Activated CD4-positive, alpha-beta T cell treated with anti-CD3 and anti-CD28 coated beads, Interleukin-2, amount 10 ng/mL, durations not matched to agents 7 days and 5 days (primary cell): Measurements from ENCODE around the gene KHDC1L. TPM values are rescaled to one million over a fixed set of nuclear protein-coding genes. Genes with fewer than 3 reads are reported as not detected.
"Not testable (repeated sequence)": the region's sequence is repeated elsewhere in the genome, so short reads cannot be mapped to it uniquely, and the experiment has no call there.

ENCODE experiments used
- CTCF ChIA-PET: fragments of 350-600 bp; sonication (Branson Sonifier 250); formaldehyde crosslinking; loops from one replicate; lab custom pipeline; 2021; ENCODE audit warnings: antibody characterized with exemption; lab: Charles Lee
- POLR2A ChIA-PET: fragments of 350-600 bp; sonication (Branson Sonifier 250); formaldehyde crosslinking; loops from one replicate; lab custom pipeline; 2021; ENCODE audit warnings: antibody characterized with exemption; lab: Charles Lee
- DNase-seq: peaks from one replicate; pipeline ENCODE4 v3.0.0-alpha.2; 2020
- H3K27ac Mint-ChIP-seq: one replicate; pipeline ENCODE4 v1.8.0; 2021; ENCODE audit warnings: mild to moderate bottlenecking, moderate library complexity, mixed read lengths
- H3K27me3 Mint-ChIP-seq: one replicate; pipeline ENCODE4 v1.8.0; 2021; ENCODE audit warnings: mixed read lengths
- H3K36me3 Mint-ChIP-seq: one replicate; pipeline ENCODE4 v1.8.0; 2021; ENCODE audit warnings: low read depth, mixed read lengths
- H3K4me1 Mint-ChIP-seq: one replicate; pipeline ENCODE4 v1.8.0; 2021; ENCODE audit warnings: mixed read lengths
- H3K4me3 Mint-ChIP-seq: one replicate; pipeline ENCODE4 v1.8.0; 2021; ENCODE audit warnings: mild to moderate bottlenecking, moderate library complexity, mixed read lengths
- H3K9me3 Mint-ChIP-seq: one replicate; pipeline ENCODE4 v1.8.0; 2021; ENCODE audit warnings: mixed read lengths
- total RNA-seq, 2 experiments: library from RNA; stranded (reverse); gene quantifications; one replicate each; pipeline ENCODE4 v1.2.3, GENCODE V29; 2021

KHDC1L gene
- total RNA-seq, 2 experiments from 2014 or later = 0.35 TPM; not detected in 1

- Mint-ChIP-seq H3K4me3 (no peak overlapping the region), H3K4me1 (no peaks in the 10 kb centered on the region), H3K9me3 (no peaks in the 10 kb centered on the region), H3K27me3 (no peaks in the 10 kb centered on the region), H3K36me3 (no peaks in the 10 kb centered on the region), H3K27ac (no peak overlapping the region)
- POLR2A ChIA-PET = interaction anchor here (0.7 kb wide), 1 partner anchor 11 kb away, joined by 3 read pairs; no protein-coding TSS in a partner anchor
- DNase-seq = no peak
- CTCF ChIA-PET = no interaction called here
Measured at GRCh38 chr6:73200247-73200646, 25.0 kb downstream of the KHDC1L start.

DNA sequence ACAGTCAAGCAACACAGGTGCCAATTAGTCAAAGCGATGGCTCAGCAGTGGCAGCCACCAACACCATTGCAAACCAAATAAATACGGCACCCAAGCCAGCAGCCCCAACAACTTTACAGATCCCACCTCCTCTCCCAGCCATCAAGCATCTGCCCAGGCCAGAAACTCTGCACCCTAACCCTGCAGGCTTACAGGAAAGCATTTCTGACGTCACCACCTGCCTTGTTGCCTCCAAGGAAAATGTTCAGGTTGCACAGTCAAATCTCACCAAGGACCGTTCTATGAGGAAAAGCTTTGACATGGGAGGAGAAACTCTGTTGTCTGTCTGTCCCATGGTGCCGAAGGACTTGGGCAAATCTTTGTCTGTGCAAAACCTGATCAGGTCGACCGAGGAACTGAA is 30.6 kb downstream of the KHDC1L start:
- Mint-ChIP-seq H3K36me3 (no peaks in the 10 kb centered on the region), H3K27me3 (no peaks in the 10 kb centered on the region), H3K4me1 (no peaks in the 10 kb centered on the region), H3K9me3 (no peaks in the 10 kb centered on the region), H3K27ac (no peak overlapping the region), H3K4me3 (no peak overlapping the region)
- DNase-seq = no peak
- ChIA-PET CTCF (no interaction called here), POLR2A (no interaction called here)

DNA sequence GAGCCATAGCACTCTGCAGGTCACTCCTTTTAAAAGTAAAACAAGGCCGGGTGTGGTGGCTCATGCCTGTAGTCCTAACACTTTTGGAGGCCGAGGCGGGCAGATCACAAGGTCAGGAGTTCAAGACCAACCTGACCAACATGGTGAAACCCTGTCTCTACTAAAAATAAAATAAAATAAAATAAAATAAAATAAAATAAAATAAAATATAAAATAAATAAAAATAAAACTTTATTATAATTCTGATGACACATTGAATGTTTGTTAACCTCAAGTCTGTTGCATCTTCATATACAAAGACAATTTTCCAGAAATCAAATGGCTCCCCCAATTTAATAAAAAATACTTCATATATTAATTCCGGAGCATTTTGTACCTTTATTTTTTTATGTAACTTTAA is 32.0 kb downstream of the KHDC1L start:
- CTCF ChIA-PET, POLR2A ChIA-PET, H3K27ac Mint-ChIP-seq, H3K27me3 Mint-ChIP-seq, H3K4me3 Mint-ChIP-seq, DNase-seq, H3K36me3 Mint-ChIP-seq, H3K9me3 Mint-ChIP-seq, H3K4me1 Mint-ChIP-seq: not testable (repeated sequence)

DNA sequence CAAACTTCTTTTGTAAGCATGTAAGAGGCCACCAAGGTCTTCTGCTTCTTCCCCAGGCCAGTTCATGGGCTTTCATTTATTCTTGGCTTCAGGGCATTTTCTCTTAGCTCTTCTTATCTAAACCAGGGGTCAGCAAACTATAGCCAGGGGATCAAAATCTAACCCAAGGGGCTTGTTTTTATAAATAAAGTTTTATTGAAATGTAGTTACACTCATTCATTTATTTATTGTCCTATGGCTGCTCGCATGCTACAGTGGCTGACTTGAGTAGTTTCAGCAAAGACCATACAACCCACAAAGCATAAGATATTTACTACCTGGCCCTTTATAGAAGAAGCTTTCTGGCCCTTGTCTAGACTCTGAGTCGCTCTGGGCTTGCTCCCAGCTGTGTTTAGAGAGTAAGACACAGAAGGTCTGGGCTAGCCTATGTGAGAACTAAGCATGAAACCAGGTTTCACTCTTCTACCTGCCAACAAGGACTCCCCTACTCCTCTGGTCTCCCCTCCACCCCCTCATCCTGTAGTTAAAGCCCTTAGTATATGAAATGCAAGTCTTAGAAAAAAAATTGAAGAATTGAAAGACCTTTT is 43.2 kb downstream of the KHDC1L start:
- CTCF ChIA-PET = no interaction called here
- no peak overlapping the region for H3K27ac Mint-ChIP-seq
- H3K27me3 Mint-ChIP-seq = no peaks in the 10 kb centered on the region
- no peak overlapping the region for H3K4me3 Mint-ChIP-seq
- peaks cover 4% of the 10 kb centered on the region for H3K4me1 Mint-ChIP-seq
- H3K36me3 Mint-ChIP-seq = no peaks in the 10 kb centered on the region
- H3K9me3 Mint-ChIP-seq = no peaks in the 10 kb centered on the region
- DNase-seq = no peak
- POLR2A ChIA-PET = no interaction called here

DNA sequence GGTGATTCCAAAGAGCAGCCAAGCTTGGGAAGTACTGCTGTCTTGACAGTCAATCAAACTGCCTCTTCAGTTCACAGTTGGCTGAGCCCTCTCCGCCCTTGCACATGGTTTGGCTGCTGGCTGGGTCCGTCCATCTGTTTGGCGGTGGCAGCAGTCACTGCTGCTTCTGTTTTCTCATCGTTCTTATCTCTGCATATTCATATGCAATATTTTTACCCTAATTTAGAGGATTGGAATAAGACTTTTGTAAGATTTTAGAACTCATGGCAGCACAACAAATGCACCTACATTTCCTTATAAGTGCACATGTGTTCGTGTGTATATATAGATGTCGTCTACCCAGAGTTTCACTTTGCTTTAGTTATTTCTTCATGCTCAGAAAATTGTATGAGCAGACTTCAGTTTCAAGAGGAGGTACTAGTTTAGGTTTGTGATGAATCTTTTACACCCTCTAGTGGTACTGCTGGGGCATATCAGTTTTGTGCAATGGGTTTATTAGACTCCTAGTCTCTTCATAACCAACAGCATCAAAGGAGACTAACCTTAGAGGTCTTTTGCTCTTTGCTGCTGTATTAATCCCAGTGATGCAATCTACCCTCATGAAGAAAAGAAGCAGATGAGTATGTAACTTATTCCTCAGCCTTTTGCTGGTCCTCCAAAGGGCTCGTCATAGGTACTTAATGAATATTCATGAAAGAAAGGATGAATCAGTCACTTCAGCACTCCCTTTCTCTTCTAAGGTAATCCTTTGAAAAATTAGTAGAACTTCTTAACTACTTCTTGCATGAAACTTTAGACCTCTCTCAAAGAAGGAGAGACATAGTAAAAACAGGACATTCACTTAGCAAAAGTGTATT is 44.3 kb downstream of the KHDC1L start:
- peak; percentile 14 for DNase-seq
- ChIA-PET POLR2A (no interaction called here), CTCF (interaction anchor here (0.6 kb wide), 1 partner anchor 165 kb away, joined by 3 read pairs; no protein-coding TSS in a partner anchor)

DNA sequence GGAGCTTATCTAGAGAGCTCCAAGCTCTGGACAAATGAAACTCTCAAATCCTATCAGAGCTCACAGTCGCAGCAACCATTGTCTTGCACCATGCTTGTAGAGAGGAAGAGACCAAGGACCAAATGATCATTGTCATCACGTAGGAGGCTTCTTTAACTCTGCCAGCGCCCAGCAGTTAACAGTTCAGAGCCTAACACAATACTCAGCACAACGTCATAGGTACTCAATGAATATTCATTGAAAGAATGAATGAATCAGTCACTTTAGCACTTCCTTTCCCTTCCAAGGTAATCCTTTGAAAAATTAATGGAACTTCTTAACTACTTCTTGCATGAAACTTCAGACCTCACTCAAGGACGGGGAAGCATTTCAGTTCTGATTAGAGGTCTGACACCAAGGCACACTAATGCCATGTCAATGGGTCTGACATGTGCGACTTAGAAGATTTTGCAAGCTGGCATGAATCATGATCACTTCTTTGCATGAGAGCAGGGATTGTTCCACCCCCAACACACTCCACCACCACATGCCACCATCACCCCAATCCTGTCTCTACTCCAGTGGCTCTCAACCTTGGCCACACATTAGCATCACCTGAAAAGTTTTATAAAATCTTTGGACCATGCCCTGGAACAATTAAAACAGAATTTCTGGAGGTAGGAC is 45.1 kb downstream of the KHDC1L start:
- H3K36me3 Mint-ChIP-seq = no peaks in the 10 kb centered on the region
- DNase-seq = no peak
- no peak overlapping the region for H3K27ac Mint-ChIP-seq
- no peaks in the 10 kb centered on the region for H3K27me3 Mint-ChIP-seq
- POLR2A ChIA-PET = no interaction called here
- H3K4me3 Mint-ChIP-seq = no peak overlapping the region
- no peaks in the 10 kb centered on the region for H3K9me3 Mint-ChIP-seq
- CTCF ChIA-PET = interaction anchor here (0.6 kb wide), 1 partner anchor 165 kb away, joined by 3 read pairs; no protein-coding TSS in a partner anchor
- peaks cover 4% of the 10 kb centered on the region for H3K4me1 Mint-ChIP-seq

More for the DNA sequence above, 44.3 kb downstream of the KHDC1L start:
- H3K9me3 Mint-ChIP-seq = no peaks in the 10 kb centered on the region
- H3K4me1 Mint-ChIP-seq = peaks cover 4% of the 10 kb centered on the region
- no peak overlapping the region for H3K4me3 Mint-ChIP-seq
- H3K27me3 Mint-ChIP-seq = no peaks in the 10 kb centered on the region
- H3K27ac Mint-ChIP-seq = no peak overlapping the region
- H3K36me3 Mint-ChIP-seq = no peaks in the 10 kb centered on the region

- no peak overlapping the region for H3K4me3 Mint-ChIP-seq
- CTCF ChIA-PET = no interaction called here
Measured at GRCh38 chr6:73177221-73177944, 47.9 kb downstream of the KHDC1L start.

GRCh38 chr6:73176057-73176456 is 49.2 kb downstream of the KHDC1L start:
- Mint-ChIP-seq H3K9me3 (no peaks in the 10 kb centered on the region), H3K4me3 (no peak overlapping the region), H3K36me3 (no peaks in the 10 kb centered on the region), H3K27ac (no peak overlapping the region), H3K4me1 (peaks cover 4% of the 10 kb centered on the region), H3K27me3 (no peaks in the 10 kb centered on the region)
- ChIA-PET POLR2A (no interaction called here), CTCF (interaction anchor here (0.5 kb wide), 1 partner anchor 27 kb away, joined by 3 read pairs; no protein-coding TSS in a partner anchor)
- DNase-seq = no peak

More at GRCh38 chr6:73177221-73177944, 47.9 kb downstream of the KHDC1L start:
- POLR2A ChIA-PET = no interaction called here
- Mint-ChIP-seq H3K9me3 (no peaks in the 10 kb centered on the region), H3K27ac (no peak overlapping the region), H3K4me1 (peaks cover 4% of the 10 kb centered on the region), H3K27me3 (no peaks in the 10 kb centered on the region), H3K36me3 (no peaks in the 10 kb centered on the region)
- DNase-seq = no peak

- Mint-ChIP-seq H3K4me3 (no peak overlapping the region), H3K9me3 (no peaks in the 10 kb centered on the region), H3K27ac (no peak overlapping the region), H3K36me3 (no peaks in the 10 kb centered on the region), H3K27me3 (no peaks in the 10 kb centered on the region), H3K4me1 (no peaks in the 10 kb centered on the region)
- DNase-seq = no peak
- CTCF ChIA-PET = no interaction called here
- POLR2A ChIA-PET = no interaction called here
Measured at GRCh38 chr6:73174646-73175045, 50.6 kb downstream of the KHDC1L start.

Other genes with a start within 250 kb of the KHDC1L start
- 1 to 10 TPM; 5.0 to 6.1 TPM for gene KHDC1, start 37.7 kb upstream of the KHDC1L start, total RNA-seq
- gene DPPA5, start 128.8 kb upstream of the KHDC1L start, total RNA-seq = not detected
- not detected for gene KHDC3L, start 137.2 kb upstream of the KHDC1L start, total RNA-seq
- 1 to 10 TPM in 1 of 2 experiments, under 1 TPM in 1; 0.57 to 1.5 TPM for gene OOEP, start 144.4 kb upstream of the KHDC1L start, total RNA-seq
- 1 to 10 TPM; 1.7 TPM for gene DDX43, start 169.3 kb upstream of the KHDC1L start, total RNA-seq
- gene CGAS, start 226.8 kb upstream of the KHDC1L start, total RNA-seq = 10 to 100 TPM; 27.9 TPM
- gene MTO1, start 236.2 kb upstream of the KHDC1L start, total RNA-seq = 10 to 100 TPM; 50.9 to 59.6 TPM